Stimulated activated CD4-positive, alpha-beta T cell treated with anti-CD3 and anti-CD28 coated beads, Interleukin-15, amount 100 ng/mL, for 48 hours (primary cell): ENCODE data around the gene HBZ.
"Not testable (repeated sequence)": the region's sequence is repeated elsewhere in the genome, so short reads cannot be mapped to it uniquely, and the experiment has no call there.

ENCODE experiments used
- DNase-seq, 2 donors: peaks; one replicate each; pipeline ENCODE4 v3.0.0-alpha.2; 2020; ENCODE audit warnings: low read depth in 2 of 2

Gene HBZ

DNA sequence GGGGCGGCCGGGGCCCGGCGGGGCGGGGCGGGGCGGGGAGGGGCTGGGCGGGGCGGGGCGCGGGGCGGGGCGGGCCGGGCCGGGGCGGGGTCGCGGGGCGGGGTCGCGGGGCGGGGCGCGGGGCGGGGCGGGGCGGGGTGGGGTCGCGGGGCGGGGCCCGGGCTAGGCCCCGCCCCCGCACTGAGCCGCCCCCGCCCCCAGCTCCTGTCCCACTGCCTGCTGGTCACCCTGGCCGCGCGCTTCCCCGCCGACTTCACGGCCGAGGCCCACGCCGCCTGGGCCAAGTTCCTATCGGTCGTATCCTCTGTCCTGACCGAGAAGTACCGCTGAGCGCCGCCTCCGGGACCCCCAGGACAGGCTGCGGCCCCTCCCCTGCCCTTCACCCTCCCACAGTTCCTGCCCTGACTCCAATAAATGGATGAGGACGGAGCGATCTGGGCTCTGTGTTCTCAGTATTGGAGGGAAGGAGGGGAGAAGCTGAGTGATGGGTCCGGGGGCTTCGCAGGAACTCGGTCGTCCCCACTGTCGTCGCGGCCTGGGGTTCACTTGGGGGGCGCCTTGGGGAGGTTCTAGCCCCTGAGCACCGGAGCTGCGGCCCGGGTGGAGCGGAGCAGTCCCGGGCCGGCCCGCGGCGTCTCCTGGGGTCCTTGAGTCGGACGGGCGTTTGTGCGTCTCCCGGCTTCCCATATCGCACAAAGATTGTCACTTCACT lies 12.5 kb downstream of the HBZ start:
- no peak for DNase-seq

DNA sequence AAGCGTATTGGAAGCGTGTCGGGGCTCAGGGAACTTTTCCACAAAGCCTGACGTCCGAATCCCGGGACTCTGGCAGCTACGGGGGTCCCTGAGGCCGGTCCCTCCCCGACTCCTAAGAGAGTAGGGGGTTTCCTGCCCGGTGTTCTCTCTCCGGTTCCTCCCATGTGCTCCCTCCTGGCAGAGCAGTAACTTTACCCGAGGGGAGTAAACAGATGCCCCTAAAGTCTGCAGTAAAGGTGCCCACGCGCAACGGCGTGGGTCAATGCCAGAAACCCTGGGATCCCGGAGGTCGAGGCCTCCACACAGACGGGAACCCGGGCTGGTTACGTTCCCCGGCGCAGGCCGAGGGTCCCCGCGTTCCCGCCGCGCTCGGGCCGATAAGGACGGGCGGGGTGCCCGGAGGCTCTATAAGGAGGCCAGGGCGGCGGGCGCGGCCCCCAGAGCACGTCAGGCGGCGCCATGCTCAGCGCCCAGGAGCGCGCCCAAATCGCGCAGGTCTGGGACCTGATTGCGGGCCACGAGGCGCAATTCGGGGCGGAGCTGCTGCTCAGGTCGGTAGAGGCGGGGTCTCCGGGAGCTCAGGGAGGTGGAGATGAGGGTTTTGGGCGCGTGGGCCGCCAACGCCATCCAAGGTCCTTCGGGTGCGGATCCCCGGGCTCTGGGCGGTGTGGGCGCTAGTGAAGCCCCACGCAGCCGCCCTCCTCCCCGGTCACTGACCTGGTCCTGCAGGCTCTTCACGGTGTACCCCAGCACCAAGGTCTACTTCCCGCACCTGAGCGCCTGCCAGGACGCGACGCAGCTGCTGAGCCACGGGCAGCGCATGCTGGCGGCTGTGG lies 13.3 kb downstream of the HBZ start, which contains the start of gene HBM:
HBM (plus strand) TSS at position 440 of the 836 bp plus-strand sequence; CDS start at position 460, 20 bp downstream.
- no peak for DNase-seq

DNA sequence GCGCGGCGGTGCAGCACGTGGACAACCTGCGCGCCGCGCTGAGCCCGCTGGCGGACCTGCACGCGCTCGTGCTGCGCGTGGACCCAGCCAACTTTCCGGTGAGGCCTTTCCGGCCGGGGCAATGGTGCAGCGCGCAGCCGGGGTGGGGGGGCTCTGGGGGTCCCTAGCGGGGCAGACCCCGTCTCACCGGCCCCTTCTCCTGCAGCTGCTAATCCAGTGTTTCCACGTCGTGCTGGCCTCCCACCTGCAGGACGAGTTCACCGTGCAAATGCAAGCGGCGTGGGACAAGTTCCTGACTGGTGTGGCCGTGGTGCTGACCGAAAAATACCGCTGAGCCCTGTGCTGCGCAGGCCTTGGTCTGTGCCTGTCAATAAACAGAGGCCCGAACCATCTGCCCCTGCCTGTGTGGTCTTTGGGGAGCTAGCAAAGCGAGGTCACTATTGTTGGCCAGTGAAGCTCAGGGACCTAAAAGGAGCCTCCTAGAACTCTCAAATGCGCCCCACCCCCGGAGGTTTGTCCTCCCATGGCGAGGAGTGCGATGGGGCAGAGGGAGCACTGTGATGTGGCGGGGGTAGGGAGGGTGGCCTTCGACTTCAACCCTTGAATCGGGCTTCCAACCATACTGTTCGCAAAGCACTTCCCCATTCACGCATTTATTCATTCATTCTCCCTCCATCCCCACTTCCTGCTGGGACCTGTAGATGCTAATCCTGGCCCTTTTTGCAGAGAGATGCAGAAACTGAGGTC lies 14.1 kb downstream of the HBZ start:
- no peak for DNase-seq

DNA sequence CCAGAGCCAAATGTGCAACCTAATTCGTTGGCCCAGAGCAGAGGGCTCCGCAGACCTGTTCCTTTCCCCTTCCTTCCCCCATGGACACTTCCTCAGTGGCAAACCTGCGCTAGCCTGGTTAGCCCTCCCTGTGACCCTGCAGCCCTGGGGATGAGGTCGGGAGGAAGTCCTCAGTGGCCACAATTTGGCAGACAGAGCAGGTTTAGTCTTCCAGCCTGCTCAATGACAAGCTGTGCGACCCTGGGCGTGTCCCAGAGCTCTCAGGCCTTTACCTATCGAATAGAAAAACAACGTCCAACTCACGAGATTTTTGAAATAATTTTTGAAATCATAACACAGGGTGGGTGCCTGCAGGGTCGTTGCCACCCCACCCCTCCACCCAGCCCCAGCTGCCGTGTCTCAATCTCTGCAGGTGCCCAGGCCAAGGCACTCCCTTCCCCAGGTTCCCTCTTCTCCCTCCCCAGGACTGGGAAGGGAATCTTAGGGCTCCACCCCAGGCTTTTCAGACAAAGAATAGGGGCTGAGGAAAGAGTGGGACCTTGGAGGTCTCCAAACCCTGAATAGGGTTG lies 14.8 kb downstream of the HBZ start:
- no peak for DNase-seq

DNA sequence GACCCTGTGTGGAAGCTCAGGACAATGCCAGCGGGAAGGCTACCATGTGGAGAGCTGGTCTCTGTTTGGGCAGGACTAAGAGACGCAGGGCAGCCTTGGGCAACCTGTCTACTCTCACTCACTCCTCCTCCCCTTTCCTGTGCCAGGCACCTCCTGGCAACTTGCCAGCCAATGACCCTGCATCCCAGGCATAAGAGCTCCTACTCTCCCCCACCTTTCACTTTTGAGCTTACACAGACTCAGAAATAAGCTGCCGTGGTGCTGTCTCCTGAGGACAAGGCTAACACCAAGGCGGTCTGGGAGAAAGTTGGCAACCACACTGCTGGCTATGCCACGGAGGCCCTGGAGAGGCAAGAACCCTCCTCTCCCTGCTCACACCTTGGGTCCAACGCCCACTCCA lies 16.0 kb downstream of the HBZ start:
- DNase-seq = no peak

DNA sequence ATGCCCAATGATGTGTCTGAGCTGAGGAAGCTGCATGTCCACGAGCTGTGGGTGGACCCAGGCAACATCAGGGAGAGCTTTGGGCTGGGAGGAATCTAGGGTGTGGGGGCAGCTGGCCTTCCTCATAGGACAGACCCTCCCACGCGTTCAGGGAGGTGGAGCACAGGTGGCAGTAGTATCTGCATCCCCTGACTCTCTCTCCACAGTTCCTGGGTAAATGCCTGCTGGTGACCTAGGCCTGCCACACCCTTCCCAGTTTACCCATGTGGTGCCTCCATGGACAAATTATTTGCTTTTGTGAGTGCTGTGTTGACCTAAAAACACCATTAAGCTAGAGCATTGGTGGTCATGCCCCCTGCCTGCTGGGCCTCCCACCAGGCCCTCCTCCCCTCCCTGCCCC lies 16.6 kb downstream of the HBZ start:
- DNase-seq = no peak

DNA sequence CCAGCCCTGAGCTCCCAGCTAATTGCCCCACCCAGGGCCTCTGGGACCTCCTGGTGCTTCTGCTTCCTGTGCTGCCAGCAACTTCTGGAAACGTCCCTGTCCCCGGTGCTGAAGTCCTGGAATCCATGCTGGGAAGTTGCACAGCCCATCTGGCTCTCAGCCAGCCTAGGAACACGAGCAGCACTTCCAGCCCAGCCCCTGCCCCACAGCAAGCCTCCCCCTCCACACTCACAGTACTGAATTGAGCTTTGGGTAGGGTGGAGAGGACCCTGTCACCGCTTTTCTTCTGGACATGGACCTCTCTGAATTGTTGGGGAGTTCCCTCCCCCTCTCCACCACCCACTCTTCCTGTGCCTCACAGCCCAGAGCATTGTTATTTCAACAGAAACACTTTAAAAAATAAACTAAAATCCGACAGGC lies 17.7 kb downstream of the HBZ start:
- not testable (repeated sequence) for DNase-seq

DNA sequence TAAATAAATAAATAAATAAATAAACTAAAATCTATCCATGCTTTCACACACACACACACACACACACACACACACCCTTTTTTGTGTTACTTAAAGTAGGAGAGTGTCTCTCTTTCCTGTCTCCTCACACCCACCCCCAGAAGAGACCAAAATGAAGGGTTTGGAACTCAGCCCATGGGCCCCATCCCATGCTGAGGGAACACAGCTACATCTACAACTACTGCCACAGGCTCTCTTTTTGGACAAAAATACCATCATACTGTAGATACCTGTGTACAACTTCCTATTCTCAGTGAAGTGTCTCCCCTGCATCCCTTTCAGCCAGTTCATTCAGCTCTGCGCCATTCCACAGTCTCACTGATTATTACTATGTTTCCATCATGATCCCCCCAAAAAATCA lies 18.3 kb downstream of the HBZ start:
- no peak for DNase-seq

DNA sequence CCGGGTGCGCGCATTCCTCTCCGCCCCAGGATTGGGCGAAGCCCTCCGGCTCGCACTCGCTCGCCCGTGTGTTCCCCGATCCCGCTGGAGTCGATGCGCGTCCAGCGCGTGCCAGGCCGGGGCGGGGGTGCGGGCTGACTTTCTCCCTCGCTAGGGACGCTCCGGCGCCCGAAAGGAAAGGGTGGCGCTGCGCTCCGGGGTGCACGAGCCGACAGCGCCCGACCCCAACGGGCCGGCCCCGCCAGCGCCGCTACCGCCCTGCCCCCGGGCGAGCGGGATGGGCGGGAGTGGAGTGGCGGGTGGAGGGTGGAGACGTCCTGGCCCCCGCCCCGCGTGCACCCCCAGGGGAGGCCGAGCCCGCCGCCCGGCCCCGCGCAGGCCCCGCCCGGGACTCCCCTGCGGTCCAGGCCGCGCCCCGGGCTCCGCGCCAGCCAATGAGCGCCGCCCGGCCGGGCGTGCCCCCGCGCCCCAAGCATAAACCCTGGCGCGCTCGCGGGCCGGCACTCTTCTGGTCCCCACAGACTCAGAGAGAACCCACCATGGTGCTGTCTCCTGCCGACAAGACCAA lies 20.0 kb downstream of the HBZ start, which contains the start of gene HBA2:
HBA2 (plus strand) TSS at position 503 of the 568 bp plus-strand sequence; CDS start at position 540, 37 bp downstream.
- DNase-seq = not testable (repeated sequence)

DNA sequence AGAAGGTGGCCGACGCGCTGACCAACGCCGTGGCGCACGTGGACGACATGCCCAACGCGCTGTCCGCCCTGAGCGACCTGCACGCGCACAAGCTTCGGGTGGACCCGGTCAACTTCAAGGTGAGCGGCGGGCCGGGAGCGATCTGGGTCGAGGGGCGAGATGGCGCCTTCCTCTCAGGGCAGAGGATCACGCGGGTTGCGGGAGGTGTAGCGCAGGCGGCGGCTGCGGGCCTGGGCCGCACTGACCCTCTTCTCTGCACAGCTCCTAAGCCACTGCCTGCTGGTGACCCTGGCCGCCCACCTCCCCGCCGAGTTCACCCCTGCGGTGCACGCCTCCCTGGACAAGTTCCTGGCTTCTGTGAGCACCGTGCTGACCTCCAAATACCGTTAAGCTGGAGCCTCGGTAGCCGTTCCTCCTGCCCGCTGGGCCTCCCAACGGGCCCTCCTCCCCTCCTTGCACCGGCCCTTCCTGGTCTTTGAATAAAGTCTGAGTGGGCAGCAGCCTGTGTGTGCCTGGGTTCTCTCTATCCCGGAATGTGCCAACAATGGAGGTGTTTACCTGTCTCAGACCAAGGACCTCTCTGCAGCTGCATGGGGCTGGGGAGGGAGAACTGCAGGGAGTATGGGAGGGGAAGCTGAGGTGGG lies 20.9 kb downstream of the HBZ start:
- not testable (repeated sequence) for DNase-seq

DNA sequence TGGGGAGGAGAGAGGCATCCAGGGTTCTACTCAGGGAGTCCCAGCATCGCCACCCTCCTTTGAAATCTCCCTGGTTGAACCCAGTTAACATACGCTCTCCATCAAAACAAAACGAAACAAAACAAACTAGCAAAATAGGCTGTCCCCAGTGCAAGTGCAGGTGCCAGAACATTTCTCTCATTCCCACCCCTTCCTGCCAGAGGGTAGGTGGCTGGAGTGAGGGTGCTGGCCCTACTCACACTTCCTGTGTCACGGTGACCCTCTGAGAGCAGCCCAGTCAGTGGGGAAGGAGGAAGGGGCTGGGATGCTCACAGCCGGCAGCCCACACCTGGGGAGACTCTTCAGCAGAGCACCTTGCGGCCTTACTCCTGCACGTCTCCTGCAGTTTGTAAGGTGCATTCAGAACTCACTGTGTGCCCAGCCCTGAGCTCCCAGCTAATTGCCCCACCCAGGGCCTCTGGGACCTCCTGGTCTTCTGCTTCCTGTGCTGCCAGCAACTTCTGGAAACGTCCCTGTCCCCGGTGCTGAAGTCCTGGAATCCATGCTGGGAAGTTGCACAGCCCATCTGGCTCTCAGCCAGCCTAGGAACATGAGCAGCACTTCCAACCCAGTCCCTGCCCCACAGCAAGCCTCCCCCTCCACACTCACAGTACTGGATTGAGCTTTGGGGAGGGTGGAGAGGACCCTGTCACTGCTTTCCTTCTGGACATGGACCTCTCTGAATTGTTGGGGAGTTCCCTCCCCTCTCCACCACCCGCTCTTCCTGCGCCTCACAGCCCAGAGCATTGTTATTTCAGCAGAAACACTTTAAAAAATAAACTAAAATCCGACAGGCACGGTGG lies 21.7 kb downstream of the HBZ start:
- not testable (repeated sequence) for DNase-seq

DNA sequence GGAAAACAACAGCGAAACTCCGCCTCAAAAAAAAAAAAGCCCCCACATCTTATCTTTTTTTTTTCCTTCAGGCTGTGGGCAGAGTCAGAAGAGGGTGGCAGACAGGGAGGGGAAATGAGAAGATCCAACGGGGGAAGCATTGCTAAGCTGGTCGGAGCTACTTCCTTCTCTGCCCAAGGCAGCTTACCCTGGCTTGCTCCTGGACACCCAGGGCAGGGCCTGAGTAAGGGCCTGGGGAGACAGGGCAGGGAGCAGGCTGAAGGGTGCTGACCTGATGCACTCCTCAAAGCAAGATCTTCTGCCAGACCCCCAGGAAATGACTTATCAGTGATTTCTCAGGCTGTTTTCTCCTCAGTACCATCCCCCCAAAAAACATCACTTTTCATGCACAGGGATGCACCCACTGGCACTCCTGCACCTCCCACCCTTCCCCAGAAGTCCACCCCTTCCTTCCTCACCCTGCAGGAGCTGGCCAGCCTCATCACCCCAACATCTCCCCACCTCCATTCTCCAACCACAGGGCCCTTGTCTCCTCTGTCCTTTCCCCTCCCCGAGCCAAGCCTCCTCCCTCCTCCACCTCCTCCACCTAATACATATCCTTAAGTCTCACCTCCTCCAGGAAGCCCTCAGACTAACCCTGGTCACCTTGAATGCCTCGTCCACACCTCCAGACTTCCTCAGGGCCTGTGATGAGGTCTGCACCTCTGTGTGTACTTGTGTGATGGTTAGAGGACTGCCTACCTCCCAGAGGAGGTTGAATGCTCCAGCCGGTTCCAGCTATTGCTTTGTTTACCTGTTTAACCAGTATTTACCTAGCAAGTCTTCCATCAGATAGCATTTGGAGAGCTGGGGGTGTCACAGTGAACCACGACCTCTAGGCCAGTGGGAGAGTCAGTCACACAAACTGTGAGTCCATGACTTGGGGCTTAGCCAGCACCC lies 22.8 kb downstream of the HBZ start:
- DNase-seq = no peak

DNA sequence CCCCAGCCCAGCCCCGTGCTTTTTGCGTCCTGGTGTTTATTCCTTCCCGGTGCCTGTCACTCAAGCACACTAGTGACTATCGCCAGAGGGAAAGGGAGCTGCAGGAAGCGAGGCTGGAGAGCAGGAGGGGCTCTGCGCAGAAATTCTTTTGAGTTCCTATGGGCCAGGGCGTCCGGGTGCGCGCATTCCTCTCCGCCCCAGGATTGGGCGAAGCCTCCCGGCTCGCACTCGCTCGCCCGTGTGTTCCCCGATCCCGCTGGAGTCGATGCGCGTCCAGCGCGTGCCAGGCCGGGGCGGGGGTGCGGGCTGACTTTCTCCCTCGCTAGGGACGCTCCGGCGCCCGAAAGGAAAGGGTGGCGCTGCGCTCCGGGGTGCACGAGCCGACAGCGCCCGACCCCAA lies 23.6 kb downstream of the HBZ start:
- DNase-seq = not testable (repeated sequence)

DNA sequence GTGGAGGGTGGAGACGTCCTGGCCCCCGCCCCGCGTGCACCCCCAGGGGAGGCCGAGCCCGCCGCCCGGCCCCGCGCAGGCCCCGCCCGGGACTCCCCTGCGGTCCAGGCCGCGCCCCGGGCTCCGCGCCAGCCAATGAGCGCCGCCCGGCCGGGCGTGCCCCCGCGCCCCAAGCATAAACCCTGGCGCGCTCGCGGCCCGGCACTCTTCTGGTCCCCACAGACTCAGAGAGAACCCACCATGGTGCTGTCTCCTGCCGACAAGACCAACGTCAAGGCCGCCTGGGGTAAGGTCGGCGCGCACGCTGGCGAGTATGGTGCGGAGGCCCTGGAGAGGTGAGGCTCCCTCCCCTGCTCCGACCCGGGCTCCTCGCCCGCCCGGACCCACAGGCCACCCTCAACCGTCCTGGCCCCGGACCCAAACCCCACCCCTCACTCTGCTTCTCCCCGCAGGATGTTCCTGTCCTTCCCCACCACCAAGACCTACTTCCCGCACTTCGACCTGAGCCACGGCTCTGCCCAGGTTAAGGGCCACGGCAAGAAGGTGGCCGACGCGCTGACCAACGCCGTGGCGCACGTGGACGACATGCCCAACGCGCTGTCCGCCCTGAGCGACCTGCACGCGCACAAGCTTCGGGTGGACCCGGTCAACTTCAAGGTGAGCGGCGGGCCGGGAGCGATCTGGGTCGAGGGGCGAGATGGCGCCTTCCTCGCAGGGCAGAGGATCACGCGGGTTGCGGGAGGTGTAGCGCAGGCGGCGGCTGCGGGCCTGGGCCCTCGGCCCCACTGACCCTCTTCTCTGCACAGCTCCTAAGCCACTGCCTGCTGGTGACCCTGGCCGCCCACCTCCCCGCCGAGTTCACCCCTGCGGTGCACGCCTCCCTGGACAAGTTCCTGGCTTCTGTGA lies 24.3 kb downstream of the HBZ start, which contains the start of gene HBA1:
HBA1 (plus strand) TSS at position 204 of the 906 bp plus-strand sequence; CDS start at position 241, 37 bp downstream.
- not testable (repeated sequence) for DNase-seq

DNA sequence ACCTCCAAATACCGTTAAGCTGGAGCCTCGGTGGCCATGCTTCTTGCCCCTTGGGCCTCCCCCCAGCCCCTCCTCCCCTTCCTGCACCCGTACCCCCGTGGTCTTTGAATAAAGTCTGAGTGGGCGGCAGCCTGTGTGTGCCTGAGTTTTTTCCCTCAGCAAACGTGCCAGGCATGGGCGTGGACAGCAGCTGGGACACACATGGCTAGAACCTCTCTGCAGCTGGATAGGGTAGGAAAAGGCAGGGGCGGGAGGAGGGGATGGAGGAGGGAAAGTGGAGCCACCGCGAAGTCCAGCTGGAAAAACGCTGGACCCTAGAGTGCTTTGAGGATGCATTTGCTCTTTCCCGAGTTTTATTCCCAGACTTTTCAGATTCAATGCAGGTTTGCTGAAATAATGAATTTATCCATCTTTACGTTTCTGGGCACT lies 25.0 kb downstream of the HBZ start:
- DNase-seq = no peak

DNA sequence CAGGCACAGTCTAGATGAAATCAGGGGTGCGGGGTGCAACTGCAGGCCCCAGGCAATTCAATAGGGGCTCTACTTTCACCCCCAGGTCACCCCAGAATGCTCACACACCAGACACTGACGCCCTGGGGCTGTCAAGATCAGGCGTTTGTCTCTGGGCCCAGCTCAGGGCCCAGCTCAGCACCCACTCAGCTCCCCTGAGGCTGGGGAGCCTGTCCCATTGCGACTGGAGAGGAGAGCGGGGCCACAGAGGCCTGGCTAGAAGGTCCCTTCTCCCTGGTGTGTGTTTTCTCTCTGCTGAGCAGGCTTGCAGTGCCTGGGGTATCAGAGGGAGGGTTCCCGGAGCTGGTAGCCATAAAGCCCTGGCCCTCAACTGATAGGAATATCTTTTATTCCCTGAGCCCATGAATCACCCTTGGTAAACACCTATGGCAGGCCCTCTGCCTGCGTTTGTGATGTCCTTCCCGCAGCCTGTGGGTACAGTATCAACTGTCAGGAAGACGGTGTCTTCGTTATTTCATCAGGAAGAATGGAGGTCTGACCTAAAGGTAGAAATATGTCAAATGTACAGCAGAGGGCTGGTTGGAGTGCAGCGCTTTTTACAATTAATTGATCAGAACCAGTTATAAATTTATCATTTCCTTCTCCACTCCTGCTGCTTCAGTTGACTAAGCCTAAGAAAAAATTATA lies 25.7 kb downstream of the HBZ start:
- DNase-seq = no peak

DNA sequence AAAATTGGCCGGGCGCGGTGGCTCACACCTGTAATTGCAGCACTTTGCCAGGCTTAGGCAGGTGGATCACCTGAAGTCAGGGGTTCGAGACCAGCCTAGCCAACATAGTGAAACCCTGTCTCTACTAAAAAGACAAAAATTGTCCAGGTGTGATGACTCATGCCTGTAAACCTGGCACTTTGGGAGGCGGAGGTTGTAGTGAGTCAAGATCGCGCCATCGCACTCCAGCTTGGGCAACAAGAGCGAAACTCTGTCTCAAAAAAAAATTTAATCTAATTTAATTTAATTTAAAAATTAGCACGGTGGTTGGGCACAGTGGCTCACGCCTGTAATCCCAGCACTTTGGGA lies 26.2 kb downstream of the HBZ start:
- no peak for DNase-seq
